ENCODE results near the gene RAG2.

The RAG2 gene

DNA sequence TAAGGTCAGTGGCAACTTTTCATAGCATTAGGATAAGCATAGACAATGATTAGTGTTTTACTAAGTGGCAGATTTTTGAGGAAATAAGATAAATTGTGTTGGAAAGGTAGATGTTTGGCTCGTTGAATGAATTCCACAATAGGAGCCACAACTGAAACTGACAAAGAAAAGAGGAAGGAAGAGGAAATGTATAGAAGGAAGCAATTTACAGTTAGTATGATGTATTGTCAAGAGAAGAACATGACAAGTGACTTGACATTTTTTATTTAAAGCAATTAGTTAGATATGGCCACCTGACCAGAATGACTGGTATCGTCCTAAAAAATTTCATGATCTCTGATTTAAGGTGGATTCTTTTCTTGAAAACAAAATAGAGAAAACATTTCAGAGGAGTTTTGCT lies 3.1 kb upstream of the RAG2 start:
- H3K4me3 ChIP-seq (ENCODE audit: control insufficient read depth in 1 of 7, extremely low read depth in 1 of 7, insufficient read depth in 4 of 7, low read depth in 2 of 7, low read length in 6 of 7) = peak overlapping the region in 4 of 7 experiments; percentile 15 to 45 (median 31)
- ChIA-PET POLR2A (no interaction called here), CTCF (interaction anchor here (0.6 to 1.4 kb wide), 2 partner anchors 36 to 113 kb away, joined by 3 to 4 read pairs; no protein-coding TSS in a partner anchor)
- peaks cover 7 to 81% (median 23%) of the 10 kb centered on the region in 4 experiments for H3K4me1 ChIP-seq (ENCODE audit: control extremely low read depth in 1 of 4, control insufficient read depth in 4 of 4, insufficient read depth in 4 of 4, low read length in 3 of 4)
- 0% methylated on average over 1 of the region's 2 CpGs for WGBS (ENCODE audit: insufficient coverage)
- no peak overlapping the region for H3K27ac ChIP-seq (ENCODE audit: insufficient read depth in 1 of 2, low read depth in 1 of 2, low read length in 2 of 2, poor library complexity in 1 of 2, severe bottlenecking in 2 of 2)
- DNase-seq = peak; percentile 20 to 85 (median 72)
- H3K9me3 ChIP-seq (ENCODE audit: control extremely low read depth in 1 of 5, control insufficient read depth in 4 of 5, insufficient read depth in 2 of 5, low read depth in 1 of 5, low read length in 4 of 5) = no peaks in the 10 kb centered on the region
- H3K27me3 ChIP-seq (replicated peaks in 2 of 5; ENCODE audit: control insufficient read depth in 4 of 5, insufficient read depth in 5 of 5, low read length in 4 of 5) = no peaks in the 10 kb centered on the region
- no peaks in the 10 kb centered on the region for H3K36me3 ChIP-seq (ENCODE audit: control insufficient read depth in 4 of 4, insufficient read depth in 4 of 4, low read length in 3 of 4)

- no peak for DNase-seq
- WGBS (ENCODE audit: insufficient coverage) = 97% methylated on average over 6 of the region's 7 CpGs
- POLR2A ChIA-PET = no interaction called here
- no peaks in the 10 kb centered on the region for H3K9me3 ChIP-seq (ENCODE audit: control extremely low read depth in 1 of 5, control insufficient read depth in 4 of 5, insufficient read depth in 2 of 5, low read depth in 1 of 5, low read length in 4 of 5)
- H3K36me3 ChIP-seq (ENCODE audit: control insufficient read depth in 4 of 4, insufficient read depth in 4 of 4, low read length in 3 of 4) = no peaks in the 10 kb centered on the region
- no peak overlapping the region for H3K4me3 ChIP-seq (ENCODE audit: control insufficient read depth in 1 of 7, extremely low read depth in 1 of 7, insufficient read depth in 4 of 7, low read depth in 2 of 7, low read length in 6 of 7)
- H3K27me3 ChIP-seq (replicated peaks in 2 of 5; ENCODE audit: control insufficient read depth in 4 of 5, insufficient read depth in 5 of 5, low read length in 4 of 5) = no peaks in the 10 kb centered on the region
- H3K4me1 ChIP-seq (ENCODE audit: control extremely low read depth in 1 of 4, control insufficient read depth in 4 of 4, insufficient read depth in 4 of 4, low read length in 3 of 4) = peaks cover 6 to 75% (median 24%) of the 10 kb centered on the region in 4 experiments
- CTCF ChIA-PET = interaction anchor here (1.4 kb wide), 1 partner anchor 35 kb away, joined by 4 read pairs; no protein-coding TSS in a partner anchor
- no peak overlapping the region for H3K27ac ChIP-seq (ENCODE audit: insufficient read depth in 1 of 2, low read depth in 1 of 2, low read length in 2 of 2, poor library complexity in 1 of 2, severe bottlenecking in 2 of 2)
Measured at GRCh38 chr11:36600180-36600579, 2.1 kb upstream of the RAG2 start.

GRCh38 chr11:36596880-36597279 lies 1.2 kb downstream of the RAG2 start:
- H3K36me3 ChIP-seq (ENCODE audit: control insufficient read depth in 4 of 4, insufficient read depth in 4 of 4, low read length in 3 of 4) = no peaks in the 10 kb centered on the region
- H3K4me3 ChIP-seq (ENCODE audit: control insufficient read depth in 1 of 7, extremely low read depth in 1 of 7, insufficient read depth in 4 of 7, low read depth in 2 of 7, low read length in 6 of 7) = peak overlapping the region in 2 of 7 experiments; percentile 14 to 53
- CTCF ChIA-PET = no interaction called here
- POLR2A ChIA-PET = interaction anchor here (0.5 kb wide), 1 partner anchor 171 kb away, joined by 3 read pairs; no protein-coding TSS in a partner anchor
- peaks cover 6 to 52% (median 20%) of the 10 kb centered on the region in 4 experiments for H3K4me1 ChIP-seq (ENCODE audit: control extremely low read depth in 1 of 4, control insufficient read depth in 4 of 4, insufficient read depth in 4 of 4, low read length in 3 of 4)
- no peaks in the 10 kb centered on the region for H3K27me3 ChIP-seq (replicated peaks in 2 of 5; ENCODE audit: control insufficient read depth in 4 of 5, insufficient read depth in 5 of 5, low read length in 4 of 5)
- DNase-seq = no peak
- H3K27ac ChIP-seq (ENCODE audit: insufficient read depth in 1 of 2, low read depth in 1 of 2, low read length in 2 of 2, poor library complexity in 1 of 2, severe bottlenecking in 2 of 2) = no peak overlapping the region
- no peaks in the 10 kb centered on the region for H3K9me3 ChIP-seq (ENCODE audit: control extremely low read depth in 1 of 5, control insufficient read depth in 4 of 5, insufficient read depth in 2 of 5, low read depth in 1 of 5, low read length in 4 of 5)

GRCh38 chr11:36594316-36594989 lies 3.6 kb downstream of the RAG2 start, which contains the start of gene IFTAP:
TSS of gene IFTAP (plus strand) at chr11:36594502. CDS start at chr11:36610104, 15,602 bp downstream.
- H3K27ac ChIP-seq (ENCODE audit: insufficient read depth in 1 of 2, low read depth in 1 of 2, low read length in 2 of 2, poor library complexity in 1 of 2, severe bottlenecking in 2 of 2) = peak within 1 kb of the TSS; percentile 16 to 45
- no peaks in the 10 kb centered on the region for H3K9me3 ChIP-seq (ENCODE audit: control extremely low read depth in 1 of 5, control insufficient read depth in 4 of 5, insufficient read depth in 2 of 5, low read depth in 1 of 5, low read length in 4 of 5)
- no peaks in the 10 kb centered on the region for H3K36me3 ChIP-seq (ENCODE audit: control insufficient read depth in 4 of 4, insufficient read depth in 4 of 4, low read length in 3 of 4)
- WGBS (ENCODE audit: insufficient coverage) = 0% methylated on average over 24 of the region's 29 CpGs
- H3K27me3 ChIP-seq (replicated peaks in 2 of 5; ENCODE audit: control insufficient read depth in 4 of 5, insufficient read depth in 5 of 5, low read length in 4 of 5) = peaks cover 0 to 9% (median 2%) of the 10 kb centered on the region in 5 experiments
- peaks cover 2 to 28% (median 8%) of the 10 kb centered on the region in 4 experiments for H3K4me1 ChIP-seq (ENCODE audit: control extremely low read depth in 1 of 4, control insufficient read depth in 4 of 4, insufficient read depth in 4 of 4, low read length in 3 of 4)
- DNase-seq = peak; percentile 81 to 89 (median 82)
- CTCF ChIA-PET = interaction anchor here (1.0 kb wide), 1 partner anchor 25 kb away, joined by 3 read pairs; no protein-coding TSS in a partner anchor
- peak within 1 kb of the TSS; percentile 70 to 99 (median 88) for H3K4me3 ChIP-seq (ENCODE audit: control insufficient read depth in 1 of 7, extremely low read depth in 1 of 7, insufficient read depth in 4 of 7, low read depth in 2 of 7, low read length in 6 of 7)
- POLR2A ChIA-PET = no interaction called here

- no peaks in the 10 kb centered on the region for H3K9me3 ChIP-seq (ENCODE audit: control extremely low read depth in 1 of 5, control insufficient read depth in 4 of 5, insufficient read depth in 2 of 5, low read depth in 1 of 5, low read length in 4 of 5)
- 80% methylated on average over 1 of the region's 1 CpG for WGBS (ENCODE audit: insufficient coverage)
- no peak overlapping the region for H3K4me3 ChIP-seq (ENCODE audit: control insufficient read depth in 1 of 7, extremely low read depth in 1 of 7, insufficient read depth in 4 of 7, low read depth in 2 of 7, low read length in 6 of 7)
- H3K27me3 ChIP-seq (replicated peaks in 2 of 5; ENCODE audit: control insufficient read depth in 4 of 5, insufficient read depth in 5 of 5, low read length in 4 of 5) = peaks cover 0 to 16% (median 3%) of the 10 kb centered on the region in 5 experiments
- no peaks in the 10 kb centered on the region for H3K36me3 ChIP-seq (ENCODE audit: control insufficient read depth in 4 of 4, insufficient read depth in 4 of 4, low read length in 3 of 4)
- H3K4me1 ChIP-seq (ENCODE audit: control extremely low read depth in 1 of 4, control insufficient read depth in 4 of 4, insufficient read depth in 4 of 4, low read length in 3 of 4) = peaks cover 2 to 13% (median 4%) of the 10 kb centered on the region in 4 experiments
- CTCF ChIA-PET = no interaction called here
- no peak overlapping the region for H3K27ac ChIP-seq (ENCODE audit: insufficient read depth in 1 of 2, low read depth in 1 of 2, low read length in 2 of 2, poor library complexity in 1 of 2, severe bottlenecking in 2 of 2)
- no peak for DNase-seq
- POLR2A ChIA-PET = no interaction called here
Measured at GRCh38 chr11:36591433-36591832, 6.6 kb downstream of the RAG2 start.

- CTCF ChIA-PET = no interaction called here
- H3K27me3 ChIP-seq (replicated peaks in 2 of 5; ENCODE audit: control insufficient read depth in 4 of 5, insufficient read depth in 5 of 5, low read length in 4 of 5) = peaks cover 0 to 16% (median 3%) of the 10 kb centered on the region in 5 experiments
Measured at GRCh38 chr11:36590513-36590912, 7.5 kb downstream of the RAG2 start.

DNA sequence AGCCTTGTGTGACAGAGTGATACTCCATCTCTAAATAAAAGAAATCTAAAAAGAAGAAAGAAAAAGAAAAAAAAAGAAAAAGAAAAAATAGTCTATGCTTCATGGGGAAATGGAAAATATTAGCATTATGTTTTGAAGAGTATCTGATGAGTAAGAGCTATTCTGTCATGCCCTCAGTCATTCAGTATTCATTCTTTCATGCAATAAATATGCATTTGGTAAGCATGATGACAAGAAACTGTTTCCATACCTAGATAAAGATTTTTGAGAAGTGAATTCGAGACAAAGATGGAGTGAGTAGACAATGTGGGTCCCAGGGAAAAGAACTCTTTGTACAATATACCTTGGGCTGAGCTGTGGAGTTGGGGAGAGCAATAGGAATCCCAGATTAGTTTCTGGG lies 9.9 kb downstream of the RAG2 start:
- POLR2A ChIA-PET = no interaction called here
- Histone ChIP-seq H3K4me3 (ENCODE audit: control insufficient read depth in 1 of 7, extremely low read depth in 1 of 7, insufficient read depth in 4 of 7, low read depth in 2 of 7, low read length in 6 of 7) (no peak overlapping the region), H3K36me3 (ENCODE audit: control insufficient read depth in 4 of 4, insufficient read depth in 4 of 4, low read length in 3 of 4) (no peaks in the 10 kb centered on the region), H3K27me3 (replicated peaks in 2 of 5; ENCODE audit: control insufficient read depth in 4 of 5, insufficient read depth in 5 of 5, low read length in 4 of 5) (peaks cover 0 to 16% (median 3%) of the 10 kb centered on the region in 5 experiments), H3K27ac (ENCODE audit: insufficient read depth in 1 of 2, low read depth in 1 of 2, low read length in 2 of 2, poor library complexity in 1 of 2, severe bottlenecking in 2 of 2) (no peak overlapping the region), H3K4me1 (ENCODE audit: control extremely low read depth in 1 of 4, control insufficient read depth in 4 of 4, insufficient read depth in 4 of 4, low read length in 3 of 4) (no peaks in the 10 kb centered on the region), H3K9me3 (ENCODE audit: control extremely low read depth in 1 of 5, control insufficient read depth in 4 of 5, insufficient read depth in 2 of 5, low read depth in 1 of 5, low read length in 4 of 5) (no peaks in the 10 kb centered on the region)
- CTCF ChIA-PET = interaction anchor here (1.7 to 2.3 kb wide), 2 partner anchors 12 to 24 kb away, joined by 3 to 9 read pairs; no protein-coding TSS in a partner anchor
- 86% methylated on average over 1 of the region's 1 CpG for WGBS (ENCODE audit: insufficient coverage)
- DNase-seq = no peak

More at GRCh38 chr11:36590513-36590912, 7.5 kb downstream of the RAG2 start:
- Histone ChIP-seq H3K4me1 (ENCODE audit: control extremely low read depth in 1 of 4, control insufficient read depth in 4 of 4, insufficient read depth in 4 of 4, low read length in 3 of 4) (peaks cover 2 to 10% (median 2%) of the 10 kb centered on the region in 4 experiments), H3K27ac (ENCODE audit: insufficient read depth in 1 of 2, low read depth in 1 of 2, low read length in 2 of 2, poor library complexity in 1 of 2, severe bottlenecking in 2 of 2) (no peak overlapping the region), H3K36me3 (ENCODE audit: control insufficient read depth in 4 of 4, insufficient read depth in 4 of 4, low read length in 3 of 4) (no peaks in the 10 kb centered on the region), H3K9me3 (ENCODE audit: control extremely low read depth in 1 of 5, control insufficient read depth in 4 of 5, insufficient read depth in 2 of 5, low read depth in 1 of 5, low read length in 4 of 5) (no peaks in the 10 kb centered on the region), H3K4me3 (ENCODE audit: control insufficient read depth in 1 of 7, extremely low read depth in 1 of 7, insufficient read depth in 4 of 7, low read depth in 2 of 7, low read length in 6 of 7) (no peak overlapping the region)
- no peak for DNase-seq
- POLR2A ChIA-PET = no interaction called here
- no CpG with 5 or more reads among the region's 4 CpGs for WGBS (ENCODE audit: insufficient coverage)

Measured in common myeloid progenitor, CD34-positive (primary cell).